DOHH2 (cell line): Measurements from ENCODE around the gene SLC22A12.

Experiments used
- CTCF ChIP-seq: fragments of 200-600 bp; sonication (generic); IDR thresholded peaks from one replicate; pipeline ENCODE4 v1.5.1; 2014; ENCODE audit warnings: antibody characterized with exemption, mild to moderate bottlenecking, low read depth, low read length; ENCODE audit not compliant: poor library complexity, severe bottlenecking
- EZH2phosphoT487 ChIP-seq: fragments of 200-600 bp; sonication (generic); IDR thresholded peaks from 2 replicates; pipeline ENCODE4 v1.6.1; 2017; ENCODE audit warnings: borderline replicate concordance, mild to moderate bottlenecking, antibody characterized with exemption, low read length, moderate library complexity, mixed read lengths

DNA sequence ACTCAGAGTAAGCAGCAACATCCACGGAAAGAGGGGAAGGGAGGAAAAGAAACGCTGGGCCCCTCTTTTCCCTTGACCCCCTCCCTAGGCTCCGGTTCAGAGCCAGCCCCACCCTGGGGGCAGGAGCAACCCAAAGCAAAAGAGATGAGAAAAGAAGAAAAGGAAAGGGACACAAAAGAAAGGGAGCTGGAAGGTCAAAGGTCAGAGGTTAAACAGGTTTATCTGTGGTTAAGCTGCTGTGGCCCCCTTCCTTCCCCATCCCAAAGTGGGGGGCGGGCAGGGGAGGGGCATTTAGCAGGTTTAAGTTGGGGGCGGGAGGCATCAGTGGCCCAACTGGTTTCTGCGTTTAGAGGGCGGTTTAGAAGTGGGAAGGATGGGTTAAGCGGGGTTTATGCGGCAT lies 35.6 kb downstream of the SLC22A12 start:
- no peak for TF ChIP-seq CTCF
- TF ChIP-seq EZH2phosphoT487: no peak
